CD4-positive, CD25-positive, alpha-beta regulatory T cell (primary cell): ENCODE measurements around the gene L3MBTL3. TPM values are rescaled to one million over a fixed set of nuclear protein-coding genes. Genes with fewer than 3 reads are reported as not detected.

Source experiments
- ATAC-seq, 2 donors: fragments of 150-1000 bp; cut with Tn5 transposase; one replicate each; pipeline ENCODE4 v1.10.0; 2021; ENCODE audit warnings: low read depth in 2 of 2, moderate number of reproducible peaks in 2 of 2, moderate library complexity in 1 of 2
- DNase-seq, 3 donors: peaks; one replicate each; pipeline versions ENCODE4 v3.0.0 to v3.0.0-alpha.2; 2012 to 2022; ENCODE audit warnings: mixed read lengths in 1 of 3
- H3K27ac ChIP-seq: one replicate; pipeline ENCODE4 v1.7.0; 2013; ENCODE audit warnings: mild to moderate bottlenecking, low read length; ENCODE audit not compliant: insufficient read depth, poor library complexity, severe bottlenecking
- H3K27me3 ChIP-seq: one replicate; pipeline ENCODE4 v1.7.0; 2013; ENCODE audit warnings: low read length; ENCODE audit not compliant: control insufficient read depth, insufficient read depth
- H3K36me3 ChIP-seq: one replicate; pipeline ENCODE4 v1.7.0; 2013; ENCODE audit warnings: mild to moderate bottlenecking, low read length, moderate library complexity; ENCODE audit not compliant: control insufficient read depth, insufficient read depth
- H3K4me1 ChIP-seq: 2 replicates; pipeline ENCODE4 v1.7.0; 2013; ENCODE audit warnings: mild to moderate bottlenecking, low read length; ENCODE audit not compliant: insufficient read depth, control insufficient read depth, poor library complexity, severe bottlenecking
- H3K4me3 ChIP-seq: one replicate; pipeline ENCODE4 v1.7.0; 2013; ENCODE audit warnings: low read depth, mild to moderate bottlenecking, low read length, moderate library complexity
- H3K9me3 ChIP-seq, 2 experiments: 1 replicate in 1 of 2; 2 replicates in 1 of 2; pipeline ENCODE4 v1.7.0; 2013; ENCODE audit warnings: low read length in 2 of 2, mild to moderate bottlenecking in 1 of 2, moderate library complexity in 1 of 2; ENCODE audit not compliant: control insufficient read depth in 2 of 2
- H3K27ac Mint-ChIP-seq, 3 donors: one replicate each; pipeline ENCODE4 v1.8.0; 2020 to 2022; ENCODE audit warnings: mild to moderate bottlenecking in 3 of 3, mixed read lengths in 3 of 3, moderate library complexity in 2 of 3
- H3K27me3 Mint-ChIP-seq: one replicate; pipeline ENCODE4 v1.8.0; 2022; ENCODE audit warnings: mild to moderate bottlenecking, mixed read lengths
- H3K36me3 Mint-ChIP-seq: one replicate; pipeline ENCODE4 v1.8.0; 2020; ENCODE audit warnings: mixed read lengths
- H3K4me1 Mint-ChIP-seq, 4 donors: one replicate each; pipeline ENCODE4 v1.8.0; 2020 to 2022; ENCODE audit warnings: mixed read lengths in 4 of 4, mild to moderate bottlenecking in 1 of 4
- H3K4me3 Mint-ChIP-seq, 4 donors: one replicate each; pipeline ENCODE4 v1.8.0; 2020 to 2022; ENCODE audit warnings: mild to moderate bottlenecking in 4 of 4, mixed read lengths in 4 of 4, moderate library complexity in 3 of 4
- H3K9me3 Mint-ChIP-seq, 7 donors: one replicate each; pipeline ENCODE4 v1.8.0; 2020 to 2022; ENCODE audit warnings: mixed read lengths in 7 of 7, mild to moderate bottlenecking in 3 of 7, moderate library complexity in 2 of 7
- polyA plus RNA-seq, 4 donors: library from polyadenylated mRNA; unstranded; fragments of 300-500 nt; fragmentation: Illumina TruSeq; gene quantifications; one replicate each; pipeline ENCODE4 v1.2.3, GENCODE V29; 2021
- total RNA-seq: library from RNA; stranded (reverse); gene quantifications from one replicate; pipeline ENCODE4 v1.2.3, GENCODE V29; 2022

The L3MBTL3 gene
- total and polyA plus RNA-seq, 5 donors from 2014 or later = 5.2 to 66.4 (median 7.8) TPM

DNA sequence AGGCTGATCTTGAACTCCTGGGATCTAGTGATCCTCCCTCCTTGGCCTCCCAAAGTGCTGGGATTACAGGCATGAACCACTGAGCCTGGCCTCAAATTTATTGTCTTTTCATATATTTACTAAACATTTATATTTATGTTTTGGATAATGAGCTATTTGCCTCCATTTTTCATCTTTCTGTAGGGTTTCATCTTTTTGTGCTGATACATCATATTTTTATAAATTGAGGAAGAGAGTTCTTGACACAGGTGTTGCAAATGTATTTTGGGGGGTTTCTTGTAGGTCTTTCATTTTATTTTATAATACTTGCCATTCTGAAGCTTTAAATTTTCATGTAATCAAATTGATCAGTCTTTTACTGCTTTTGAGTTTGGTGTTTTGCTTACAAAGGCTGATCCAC lies 72.4 kb downstream of the L3MBTL3 start:
- Mint-ChIP-seq H3K4me1 (peaks cover 12 to 37% (median 23%) of the 10 kb centered on the region in 4 donors), H3K27me3 (no peaks in the 10 kb centered on the region), H3K4me3 (no peak overlapping the region), H3K9me3 (peaks cover 0 to 5% (median 0%) of the 10 kb centered on the region in 7 donors), H3K36me3 (peaks cover 66% of the 10 kb centered on the region), H3K27ac (no peak overlapping the region)
- Histone ChIP-seq H3K36me3 (peaks cover 37% of the 10 kb centered on the region), H3K4me1 (no peaks in the 10 kb centered on the region), H3K4me3 (no peak overlapping the region), H3K27me3 (no peaks in the 10 kb centered on the region), H3K27ac (no peak overlapping the region), H3K9me3 (no peaks in the 10 kb centered on the region)
- ATAC-seq = no peak
- DNase-seq = no peak

DNA sequence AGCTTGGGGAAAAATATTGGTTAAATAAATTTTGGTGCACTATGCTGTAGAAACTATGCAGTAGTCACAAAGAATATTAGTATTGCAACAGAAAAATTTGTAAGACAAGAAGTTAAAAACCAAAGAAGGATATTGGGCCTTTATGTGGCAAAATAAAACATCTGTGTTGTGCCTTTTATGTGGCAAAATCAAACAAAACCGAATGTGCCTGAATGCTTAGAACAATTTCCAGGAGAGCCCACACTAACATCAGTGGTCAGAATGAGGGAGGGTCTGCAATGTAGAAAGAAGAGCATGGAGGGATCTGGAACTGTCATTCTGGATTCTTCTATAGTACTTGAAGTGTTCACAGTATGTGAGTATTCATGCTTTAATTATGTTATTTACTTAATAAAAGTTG lies 75.2 kb downstream of the L3MBTL3 start:
- Mint-ChIP-seq H3K27me3 (no peaks in the 10 kb centered on the region), H3K4me1 (peaks cover 11 to 37% (median 34%) of the 10 kb centered on the region in 4 donors), H3K4me3 (no peak overlapping the region), H3K27ac (no peak overlapping the region), H3K9me3 (peaks cover 0 to 5% (median 0%) of the 10 kb centered on the region in 7 donors), H3K36me3 (peaks cover 73% of the 10 kb centered on the region)
- DNase-seq = no peak
- Histone ChIP-seq H3K27ac (no peak overlapping the region), H3K27me3 (no peaks in the 10 kb centered on the region), H3K9me3 (no peaks in the 10 kb centered on the region), H3K36me3 (peaks cover 38% of the 10 kb centered on the region), H3K4me1 (no peaks in the 10 kb centered on the region), H3K4me3 (no peak overlapping the region)
- ATAC-seq = no peak

DNA sequence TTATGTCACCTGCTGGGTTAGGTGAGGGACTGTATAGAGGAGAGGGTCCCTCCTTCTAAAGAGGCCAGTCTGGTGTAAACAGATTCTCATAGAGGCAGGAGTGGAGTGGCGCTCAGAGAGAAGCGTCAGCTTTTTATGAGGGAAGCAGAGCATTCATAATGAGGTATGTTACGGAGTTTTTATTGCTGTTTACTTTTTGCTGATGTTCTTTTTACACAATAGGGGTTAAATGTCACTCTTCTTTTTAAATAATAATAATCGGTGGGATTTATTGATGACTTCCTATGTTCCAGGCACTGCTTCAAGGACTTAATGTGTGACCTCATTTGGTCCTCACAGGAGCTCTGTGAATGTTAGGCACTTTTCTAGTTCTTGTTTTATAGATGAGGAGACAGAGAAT lies 79.9 kb downstream of the L3MBTL3 start:
- Mint-ChIP-seq H3K4me3 (no peak overlapping the region), H3K27me3 (no peaks in the 10 kb centered on the region), H3K4me1 (peaks cover 4 to 29% (median 24%) of the 10 kb centered on the region in 4 donors), H3K27ac (peak overlapping the region in 1 of 3 donors; percentile 68), H3K36me3 (peaks cover 66% of the 10 kb centered on the region), H3K9me3 (peaks cover 0 to 4% (median 0%) of the 10 kb centered on the region in 7 donors)
- H3K4me1 ChIP-seq = no peaks in the 10 kb centered on the region
- H3K27me3 ChIP-seq = no peaks in the 10 kb centered on the region
- H3K27ac ChIP-seq = no peak overlapping the region
- ATAC-seq (no peak), DNase-seq (no peak)
- H3K36me3 ChIP-seq = peaks cover 45% of the 10 kb centered on the region
- no peak overlapping the region for H3K4me3 ChIP-seq
- H3K9me3 ChIP-seq = no peaks in the 10 kb centered on the region

DNA sequence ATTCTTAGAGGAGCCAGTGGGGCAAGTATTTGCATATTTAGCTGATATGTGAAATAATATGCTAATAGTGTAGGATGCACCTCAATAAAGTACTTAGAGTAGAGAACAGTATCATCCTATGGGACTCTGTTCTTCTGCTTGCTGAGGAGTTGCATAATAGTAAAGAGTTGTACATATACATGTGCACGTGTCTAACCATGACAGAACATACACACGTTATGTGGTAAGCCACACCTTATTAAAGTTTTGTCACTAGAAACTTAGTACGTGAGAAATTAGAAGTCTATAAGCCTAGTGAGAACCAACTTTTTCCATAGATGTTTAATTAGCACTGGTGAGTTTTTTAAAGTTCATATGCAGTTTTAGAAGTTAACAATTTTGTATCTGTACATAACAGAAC lies 80.7 kb downstream of the L3MBTL3 start:
- Mint-ChIP-seq H3K27me3 (no peaks in the 10 kb centered on the region), H3K4me3 (no peak overlapping the region), H3K36me3 (peaks cover 60% of the 10 kb centered on the region), H3K9me3 (peaks cover 0 to 4% (median 0%) of the 10 kb centered on the region in 7 donors), H3K27ac (no peak overlapping the region), H3K4me1 (peaks cover 4 to 27% (median 18%) of the 10 kb centered on the region in 4 donors)
- Histone ChIP-seq H3K27me3 (no peaks in the 10 kb centered on the region), H3K27ac (no peak overlapping the region), H3K4me3 (no peak overlapping the region), H3K9me3 (no peaks in the 10 kb centered on the region), H3K4me1 (no peaks in the 10 kb centered on the region), H3K36me3 (peaks cover 37% of the 10 kb centered on the region)
- DNase-seq (no peak), ATAC-seq (no peak)

DNA sequence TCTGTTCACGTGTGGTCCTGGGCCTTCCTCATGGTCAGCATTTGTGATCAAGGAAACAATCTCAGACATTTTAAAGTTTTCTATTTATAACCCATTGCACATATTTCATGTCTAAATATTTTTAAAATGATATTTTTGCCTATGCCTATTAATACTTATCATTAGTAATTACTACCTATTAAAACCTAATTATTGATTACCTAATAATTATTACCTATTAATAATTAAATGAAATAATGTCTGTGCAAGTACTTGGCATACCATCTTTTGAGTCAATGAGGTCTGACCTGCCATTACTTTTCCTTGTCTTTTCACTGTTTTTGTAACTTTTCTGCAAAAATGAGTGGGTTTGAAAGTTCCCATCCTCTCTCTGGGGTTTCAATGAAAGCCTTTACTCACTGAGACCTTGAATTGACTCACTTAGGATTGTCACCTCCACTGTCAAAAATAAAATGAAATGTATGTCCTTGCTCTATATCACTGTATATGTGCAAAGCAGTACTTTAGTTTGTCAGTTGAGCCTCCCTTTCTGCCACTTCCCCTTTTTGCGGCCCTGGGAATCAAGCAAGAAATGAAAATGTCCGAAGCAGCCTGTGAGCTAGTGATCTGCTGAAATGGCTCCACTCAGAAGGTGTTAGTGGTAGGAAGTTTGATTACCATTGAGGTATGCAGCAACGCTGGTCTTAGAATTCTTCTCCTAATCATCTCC lies 87.8 kb downstream of the L3MBTL3 start:
- H3K27me3 ChIP-seq = no peaks in the 10 kb centered on the region
- H3K36me3 Mint-ChIP-seq = peaks cover 56% of the 10 kb centered on the region
- H3K9me3 ChIP-seq = no peaks in the 10 kb centered on the region
- no peaks in the 10 kb centered on the region for H3K27me3 Mint-ChIP-seq
- H3K27ac Mint-ChIP-seq = peak overlapping the region in 2 of 3 donors; percentile 46 to 65
- no peak overlapping the region for H3K27ac ChIP-seq
- H3K36me3 ChIP-seq = peaks cover 30% of the 10 kb centered on the region
- H3K4me1 Mint-ChIP-seq = peaks cover 4 to 35% (median 18%) of the 10 kb centered on the region in 4 donors
- H3K9me3 Mint-ChIP-seq = peaks cover 0 to 3% (median under 1%) of the 10 kb centered on the region in 7 donors
- ATAC-seq = no peak
- no peaks in the 10 kb centered on the region for H3K4me1 ChIP-seq
- H3K4me3 ChIP-seq = no peak overlapping the region
- no peak overlapping the region for H3K4me3 Mint-ChIP-seq
- DNase-seq = no peak

DNA sequence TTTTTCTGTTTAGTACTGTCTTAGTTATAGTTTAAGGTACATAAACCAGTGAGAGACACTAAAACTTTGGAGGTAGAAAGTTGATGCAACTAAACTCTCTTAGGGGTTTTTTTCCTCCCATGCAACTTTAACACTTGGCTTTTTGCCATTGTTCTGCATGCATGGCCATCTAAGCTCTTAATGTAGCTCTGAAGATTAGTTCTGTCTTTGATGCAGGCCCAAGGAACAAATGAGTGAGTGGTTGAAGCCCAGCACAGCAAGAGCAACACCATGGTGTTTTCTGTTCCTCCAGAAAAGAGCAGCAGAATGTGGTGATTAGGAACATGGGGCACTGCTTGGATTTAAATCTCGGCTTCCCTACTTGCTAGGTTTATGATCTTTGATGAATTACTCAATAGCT lies 89.3 kb downstream of the L3MBTL3 start:
- Mint-ChIP-seq H3K4me1 (peaks cover 4 to 35% (median 20%) of the 10 kb centered on the region in 4 donors), H3K27ac (peak overlapping the region; percentile 23 to 62 (median 52)), H3K4me3 (peak overlapping the region in 1 of 4 donors; percentile 8), H3K27me3 (no peaks in the 10 kb centered on the region), H3K9me3 (peaks cover 0 to 3% (median 1%) of the 10 kb centered on the region in 7 donors), H3K36me3 (peaks cover 53% of the 10 kb centered on the region)
- H3K36me3 ChIP-seq = peaks cover 18% of the 10 kb centered on the region
- H3K4me1 ChIP-seq = no peaks in the 10 kb centered on the region
- DNase-seq = no peak
- no peaks in the 10 kb centered on the region for H3K9me3 ChIP-seq
- no peak overlapping the region for H3K4me3 ChIP-seq
- no peaks in the 10 kb centered on the region for H3K27me3 ChIP-seq
- ATAC-seq = no peak
- no peak overlapping the region for H3K27ac ChIP-seq

DNA sequence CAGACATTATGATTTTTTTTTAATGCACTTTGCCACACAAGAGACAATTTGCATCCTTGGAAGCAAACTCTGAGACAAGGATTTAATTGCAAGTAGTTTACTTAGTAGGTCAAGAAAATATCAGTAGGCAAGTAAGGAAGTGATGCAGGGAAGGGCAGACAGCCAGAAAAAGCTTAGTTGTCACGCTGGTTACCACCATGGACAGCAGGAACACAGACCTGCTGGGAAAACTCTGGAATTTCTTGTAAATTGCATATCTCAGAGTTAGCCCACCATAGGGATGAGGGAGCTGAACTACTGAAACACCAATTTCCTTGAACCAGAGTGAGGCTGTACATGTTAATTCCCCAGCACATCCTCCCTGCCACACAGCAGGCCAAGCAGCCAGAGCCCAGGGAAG lies 92.7 kb downstream of the L3MBTL3 start:
- no peak overlapping the region for H3K27ac ChIP-seq
- peaks cover 23% of the 10 kb centered on the region for H3K36me3 ChIP-seq
- peak overlapping the region in 1 of 3 donors; percentile 64 for H3K27ac Mint-ChIP-seq
- H3K9me3 Mint-ChIP-seq = peaks cover 0 to 3% (median 1%) of the 10 kb centered on the region in 7 donors
- H3K4me3 Mint-ChIP-seq = no peak overlapping the region
- H3K4me3 ChIP-seq = no peak overlapping the region
- H3K9me3 ChIP-seq = no peaks in the 10 kb centered on the region
- DNase-seq = no peak
- peaks cover 4 to 41% (median 20%) of the 10 kb centered on the region in 4 donors for H3K4me1 Mint-ChIP-seq
- H3K27me3 ChIP-seq = no peaks in the 10 kb centered on the region
- H3K36me3 Mint-ChIP-seq = peaks cover 56% of the 10 kb centered on the region
- no peak for ATAC-seq
- H3K4me1 ChIP-seq = no peaks in the 10 kb centered on the region
- no peaks in the 10 kb centered on the region for H3K27me3 Mint-ChIP-seq
